Mesenchymal stem cell (in vitro differentiated cells and primary cell): ENCODE data around the gene MRPL24.

ENCODE experiments used
- DNase-seq: peaks from one replicate; pipeline ENCODE4 v3.0.0-alpha.2; 2013
- H2AFZ ChIP-seq: one replicate; pipeline ENCODE4 v1.6.1; 2013; ENCODE audit warnings: low read depth, mild to moderate bottlenecking, control low read depth, inconsistent platforms, low read length, moderate library complexity
- H2AK5ac ChIP-seq: 2 replicates; pipeline ENCODE4 v1.6.1; 2013; ENCODE audit warnings: low read length, moderate library complexity, mild to moderate bottlenecking, inconsistent platforms; ENCODE audit not compliant: severe bottlenecking
- H2BK120ac ChIP-seq: one replicate; pipeline ENCODE4 v1.6.1; 2013; ENCODE audit warnings: low read depth, mild to moderate bottlenecking, inconsistent platforms, low read length, moderate library complexity
- H2BK12ac ChIP-seq, 2 experiments: one replicate each; pipeline ENCODE4 v1.6.1; 2013; ENCODE audit warnings: inconsistent platforms in 2 of 2, low read length in 2 of 2, mild to moderate bottlenecking in 2 of 2, moderate library complexity in 2 of 2, control low read depth in 1 of 2
- H2BK15ac ChIP-seq: one replicate; pipeline ENCODE4 v1.6.1; 2013; ENCODE audit warnings: mild to moderate bottlenecking, low read depth, inconsistent platforms; ENCODE audit not compliant: poor library complexity, severe bottlenecking
- H2BK5ac ChIP-seq: 2 replicates; pipeline ENCODE4 v1.6.1; 2013; ENCODE audit warnings: low read depth, mild to moderate bottlenecking, low read length, control low read depth, inconsistent platforms; ENCODE audit not compliant: poor library complexity, severe bottlenecking
- H3K14ac ChIP-seq, 2 experiments: one replicate each; pipeline ENCODE4 v1.6.1; 2013; ENCODE audit warnings: inconsistent platforms in 2 of 2, low read length in 2 of 2, control low read depth in 1 of 2, mild to moderate bottlenecking in 1 of 2, moderate library complexity in 1 of 2
- H3K18ac ChIP-seq, 2 experiments: one replicate each; pipeline ENCODE4 v1.6.1; 2013; ENCODE audit warnings: inconsistent platforms in 2 of 2, low read length in 2 of 2, control low read depth in 1 of 2, low read depth in 1 of 2, mild to moderate bottlenecking in 1 of 2
- H3K23ac ChIP-seq, 2 experiments: one replicate each; pipeline ENCODE4 v1.6.1; 2013; ENCODE audit warnings: inconsistent platforms in 2 of 2, low read length in 2 of 2, mild to moderate bottlenecking in 2 of 2, moderate library complexity in 2 of 2, control low read depth in 1 of 2
- H3K27ac ChIP-seq: 2 replicates; pipeline ENCODE4 v1.5.1; 2013; ENCODE audit warnings: mild to moderate bottlenecking, moderate library complexity, low read length, control low read depth, inconsistent platforms; ENCODE audit not compliant: poor library complexity, severe bottlenecking
- H3K27me3 ChIP-seq, 2 experiments: 2 replicates each; pipeline versions ENCODE4 v1.6.1 to v1.7.0; 2013; ENCODE audit warnings: low read length in 2 of 2, mild to moderate bottlenecking in 2 of 2, moderate library complexity in 2 of 2, control low read depth in 1 of 2, inconsistent platforms in 1 of 2; ENCODE audit not compliant: control insufficient read depth in 1 of 2, insufficient read depth in 1 of 2
- H3K36me3 ChIP-seq, 2 experiments: 2 replicates each; pipeline versions ENCODE4 v1.6.1 to v1.7.0; 2013; ENCODE audit warnings: low read length in 2 of 2, control low read depth in 1 of 2, inconsistent platforms in 1 of 2, low read depth in 1 of 2, mild to moderate bottlenecking in 1 of 2; ENCODE audit not compliant: insufficient read depth in 2 of 2, control insufficient read depth in 1 of 2
- H3K4ac ChIP-seq, 2 experiments: one replicate each; pipeline ENCODE4 v1.6.1; 2013; ENCODE audit warnings: inconsistent platforms in 2 of 2, low read length in 2 of 2, mild to moderate bottlenecking in 2 of 2, moderate library complexity in 2 of 2, control low read depth in 1 of 2, low read depth in 1 of 2
- H3K4me1 ChIP-seq: 2 replicates; pipeline ENCODE4 v1.6.1; 2013; ENCODE audit warnings: low read depth, low read length, control low read depth; ENCODE audit not compliant: control insufficient read depth, insufficient read depth
- H3K4me2 ChIP-seq: 2 replicates; pipeline ENCODE4 v1.6.1; 2013; ENCODE audit warnings: low read length, mild to moderate bottlenecking, inconsistent platforms; ENCODE audit not compliant: poor library complexity, severe bottlenecking
- H3K4me3 ChIP-seq, 2 experiments: 2 replicates each; pipeline versions ENCODE4 v1.5.1 to v1.7.0; 2013; ENCODE audit warnings: low read length in 2 of 2, mild to moderate bottlenecking in 2 of 2, control low read depth in 1 of 2, low read depth in 1 of 2; ENCODE audit not compliant: insufficient read depth in 1 of 2
- H3K79me1 ChIP-seq: replicated peaks from 2 replicates; pipeline ENCODE4 v1.6.1; 2013; ENCODE audit warnings: mild to moderate bottlenecking, control low read depth, low read length, inconsistent platforms; ENCODE audit not compliant: poor library complexity, severe bottlenecking
- H3K9ac ChIP-seq: 2 replicates; pipeline ENCODE4 v1.7.0; 2013; ENCODE audit warnings: mild to moderate bottlenecking, low read length, moderate library complexity
- H3K9me3 ChIP-seq: 2 replicates; pipeline ENCODE4 v1.7.0; 2013; ENCODE audit warnings: mild to moderate bottlenecking, low read length; ENCODE audit not compliant: control insufficient read depth
- H4K8ac ChIP-seq: one replicate; pipeline ENCODE4 v1.6.1; 2013; ENCODE audit warnings: inconsistent platforms, mild to moderate bottlenecking, low read length, moderate library complexity
- H4K91ac ChIP-seq: one replicate; pipeline ENCODE4 v1.6.1; 2013; ENCODE audit warnings: mild to moderate bottlenecking, low read length, inconsistent platforms
- WGBS: methylation state at CpG from one replicate; pipeline ENCODE4 v1.1.7; 2013; ENCODE audit warnings: mixed read lengths; 5-methylcytosine and 5-hydroxymethylcytosine counted together

Gene MRPL24

DNA sequence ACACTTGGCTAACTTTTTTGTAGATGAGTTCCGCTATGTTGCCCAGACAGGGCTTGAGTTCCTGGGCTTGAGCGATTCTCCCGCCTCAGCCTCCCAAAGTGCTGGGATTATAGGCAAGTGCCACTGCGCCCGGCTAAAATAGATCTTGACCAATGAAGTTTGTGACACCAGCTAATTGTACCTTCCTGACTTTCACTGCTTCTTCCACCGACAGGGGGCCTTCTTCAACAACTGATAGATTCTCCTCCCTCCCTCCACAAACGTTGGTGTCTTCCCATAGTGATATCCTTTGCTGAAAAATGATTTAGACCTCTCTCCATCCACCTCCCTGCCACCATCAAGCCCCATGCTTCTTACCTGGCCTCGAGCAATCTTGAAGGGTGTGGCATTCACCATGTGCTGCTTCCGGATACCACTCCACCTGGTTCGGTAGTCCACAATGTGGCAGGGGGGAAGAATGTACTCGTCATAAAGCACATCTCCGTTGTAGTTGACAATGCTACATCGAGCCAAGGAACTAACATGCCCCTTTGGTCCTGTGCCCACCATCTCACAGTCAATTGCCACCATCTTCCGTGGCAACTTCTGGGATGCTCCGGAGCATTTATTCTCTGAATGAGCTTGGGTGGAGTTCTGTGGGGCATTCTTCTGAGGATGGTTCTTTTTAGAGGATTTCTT lies 14.2 kb downstream of the MRPL24 start:
- no peak overlapping the region for H4K8ac ChIP-seq

DNA sequence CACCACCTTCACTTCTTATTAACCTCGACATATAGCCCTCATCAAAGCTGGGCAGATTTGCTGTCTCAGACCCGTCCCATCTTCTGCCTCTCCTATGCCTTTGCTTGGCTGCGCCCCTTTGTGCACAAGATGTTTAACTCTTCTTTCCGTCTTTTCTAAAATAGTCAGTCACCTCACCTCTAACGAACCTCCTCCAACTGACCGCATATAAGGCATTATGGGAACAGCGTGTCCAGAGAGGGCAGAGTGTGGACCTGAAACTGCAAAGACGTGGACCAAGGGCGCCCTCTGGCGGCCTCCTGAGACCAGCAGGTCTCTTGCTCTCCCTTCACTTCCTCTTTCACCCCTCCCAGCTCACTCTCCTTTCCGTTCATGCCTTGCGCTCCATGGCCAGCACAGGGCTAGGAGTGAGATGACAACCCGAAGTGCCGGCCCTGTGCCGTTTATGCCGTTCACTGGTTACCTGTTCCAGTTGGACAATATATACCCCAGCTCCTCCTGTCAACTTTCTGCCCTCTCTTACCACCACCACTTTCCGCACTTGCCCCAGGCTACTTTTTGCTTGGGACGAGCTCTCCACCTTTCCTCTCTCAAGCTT lies 15.1 kb downstream of the MRPL24 start:
- Histone ChIP-seq H2BK5ac (no peak overlapping the region), H2AFZ (no peak overlapping the region), H3K23ac (no peak overlapping the region), H2BK15ac (no peak overlapping the region), H3K79me1 (peaks cover 25% of the 10 kb centered on the region), H3K9me3 (no peaks in the 10 kb centered on the region), H3K4me1 (peaks cover 21% of the 10 kb centered on the region), H2BK120ac (no peak overlapping the region), H4K8ac (no peak overlapping the region), H3K4me2 (peak overlapping the region; percentile 76), H2AK5ac (no peak overlapping the region), H4K91ac (no peak overlapping the region), H3K4ac (no peak overlapping the region), H3K27ac (no peak overlapping the region), H3K27me3 (no peaks in the 10 kb centered on the region), H3K4me3 (peak overlapping the region in 1 of 2 experiments; percentile 98), H3K14ac (no peak overlapping the region), H3K18ac (no peak overlapping the region), H3K9ac (peak overlapping the region; percentile 100), H3K36me3 (peaks cover 27 to 52% of the 10 kb centered on the region in 2 experiments), H2BK12ac (no peak overlapping the region)
- peak; percentile 89 for DNase-seq
- WGBS = 18% methylated on average over 18 of the region's 18 CpGs

More for the DNA sequence above, 14.2 kb downstream of the MRPL24 start:
- H3K4me2 ChIP-seq = peak overlapping the region; percentile 87
- no peaks in the 10 kb centered on the region for H3K9me3 ChIP-seq
- no peak overlapping the region for H2BK15ac ChIP-seq
- peaks cover 21% of the 10 kb centered on the region for H3K4me1 ChIP-seq
- no peak overlapping the region for H2BK12ac ChIP-seq
- H2BK120ac ChIP-seq = no peak overlapping the region
- H4K91ac ChIP-seq = no peak overlapping the region
- H3K14ac ChIP-seq = no peak overlapping the region
- no peak overlapping the region for H3K27ac ChIP-seq
- no peak overlapping the region for H3K18ac ChIP-seq
- 68% methylated on average over 14 of the region's 15 CpGs for WGBS
- H3K4me3 ChIP-seq = peak overlapping the region in 1 of 2 experiments; percentile 98
- H3K79me1 ChIP-seq = peaks cover 25% of the 10 kb centered on the region
- no peak overlapping the region for H2BK5ac ChIP-seq
- H2AFZ ChIP-seq = no peak overlapping the region
- no peak overlapping the region for H3K23ac ChIP-seq
- H3K27me3 ChIP-seq = no peaks in the 10 kb centered on the region
- DNase-seq = peak; percentile 79
- no peak overlapping the region for H3K4ac ChIP-seq
- peak overlapping the region; percentile 100 for H3K9ac ChIP-seq
- no peak overlapping the region for H2AK5ac ChIP-seq
- peaks cover 19 to 44% of the 10 kb centered on the region in 2 experiments for H3K36me3 ChIP-seq

DNA sequence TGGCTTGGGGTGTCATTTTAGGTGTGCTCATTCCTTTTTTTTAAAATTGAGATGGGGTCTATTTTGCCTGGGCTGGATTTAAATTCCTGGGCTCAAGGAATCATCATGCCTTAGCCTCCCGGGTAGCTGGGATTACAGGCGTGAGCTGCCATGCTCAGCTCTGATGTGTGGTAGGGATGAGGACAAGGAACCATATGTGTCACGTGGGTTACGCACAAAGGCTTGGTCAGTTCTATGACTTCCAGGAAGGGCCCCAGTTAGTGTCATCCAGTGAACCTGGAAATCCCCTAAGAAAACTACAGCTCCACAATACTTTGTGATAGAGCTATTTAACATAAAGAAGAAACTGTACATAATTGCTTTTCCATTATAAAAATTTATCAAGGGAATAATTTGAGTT lies 19.4 kb downstream of the MRPL24 start:
- Histone ChIP-seq H4K91ac (no peak overlapping the region), H3K36me3 (peaks cover 32 to 61% of the 10 kb centered on the region in 2 experiments), H3K9me3 (no peaks in the 10 kb centered on the region), H3K4me3 (no peak overlapping the region), H3K79me1 (peaks cover 20% of the 10 kb centered on the region), H2AK5ac (no peak overlapping the region), H3K27me3 (no peaks in the 10 kb centered on the region), H2BK120ac (no peak overlapping the region), H3K4me1 (peaks cover 11% of the 10 kb centered on the region), H3K4me2 (no peak overlapping the region), H3K27ac (no peak overlapping the region), H3K14ac (no peak overlapping the region), H4K8ac (no peak overlapping the region), H2BK12ac (no peak overlapping the region), H3K9ac (no peak overlapping the region), H2AFZ (no peak overlapping the region), H2BK15ac (no peak overlapping the region), H3K18ac (no peak overlapping the region), H2BK5ac (no peak overlapping the region), H3K4ac (no peak overlapping the region), H3K23ac (no peak overlapping the region)
- WGBS = 96% methylated on average over 4 of the region's 4 CpGs
- DNase-seq = no peak

- no peak overlapping the region for H3K9ac ChIP-seq
- no peak overlapping the region for H3K23ac ChIP-seq
- H3K27me3 ChIP-seq = no peaks in the 10 kb centered on the region
- H3K4me1 ChIP-seq = peaks cover 8% of the 10 kb centered on the region
- H3K9me3 ChIP-seq = no peaks in the 10 kb centered on the region
- H2BK15ac ChIP-seq = no peak overlapping the region
- H3K4ac ChIP-seq = no peak overlapping the region
- no peak overlapping the region for H3K4me2 ChIP-seq
- H4K91ac ChIP-seq = no peak overlapping the region
- no peak overlapping the region for H2AK5ac ChIP-seq
- H3K36me3 ChIP-seq = peaks cover 32 to 57% of the 10 kb centered on the region in 2 experiments
- H2BK12ac ChIP-seq = no peak overlapping the region
- H3K4me3 ChIP-seq = no peak overlapping the region
- no peak overlapping the region for H3K18ac ChIP-seq
- 50% methylated on average over 2 of the region's 2 CpGs for WGBS
- DNase-seq = no peak
- no peak overlapping the region for H3K14ac ChIP-seq
- no peak overlapping the region for H2BK5ac ChIP-seq
- no peak overlapping the region for H3K27ac ChIP-seq
- no peak overlapping the region for H2BK120ac ChIP-seq
- peaks cover 20% of the 10 kb centered on the region for H3K79me1 ChIP-seq
- H2AFZ ChIP-seq = no peak overlapping the region
- H4K8ac ChIP-seq = no peak overlapping the region
Measured at GRCh38 chr1:156721131-156721530, 19.8 kb downstream of the MRPL24 start.
